Stimulated activated CD4-positive, alpha-beta T cell treated with anti-CD3 and anti-CD28 coated beads, TNF-alpha, amount 100 ng/mL, for 24 hours (primary cell): ENCODE measurements around the gene DPH6.
"Not testable (repeated sequence)": the region's sequence is repeated elsewhere in the genome, so short reads cannot be mapped to it uniquely, and the experiment has no call there.

Source experiments
- DNase-seq, 3 experiments: peaks; one replicate each; pipeline ENCODE4 v3.0.0-alpha.2; 2020; ENCODE audit warnings: low read depth in 3 of 3

Gene DPH6

DNA sequence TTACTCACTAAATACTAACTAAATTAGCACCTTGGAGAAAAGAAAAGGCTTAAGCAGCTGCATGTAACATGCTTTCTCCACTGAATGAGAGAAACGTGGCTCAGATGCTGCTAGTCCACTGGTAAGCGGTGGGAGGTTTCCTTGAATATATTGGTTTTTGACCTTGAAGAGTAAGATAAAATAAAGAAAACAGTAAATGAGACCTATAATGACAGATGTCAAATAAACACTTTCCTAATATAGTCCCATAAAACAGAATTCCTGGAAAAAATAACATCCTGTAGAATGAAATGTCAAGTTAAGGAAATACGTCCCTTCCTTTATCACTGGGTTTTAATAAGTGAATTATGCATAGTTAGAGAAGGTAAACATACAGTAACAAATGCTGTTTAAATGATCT, 215.0 kb downstream of the DPH6 start:
- no peak for DNase-seq

DNA sequence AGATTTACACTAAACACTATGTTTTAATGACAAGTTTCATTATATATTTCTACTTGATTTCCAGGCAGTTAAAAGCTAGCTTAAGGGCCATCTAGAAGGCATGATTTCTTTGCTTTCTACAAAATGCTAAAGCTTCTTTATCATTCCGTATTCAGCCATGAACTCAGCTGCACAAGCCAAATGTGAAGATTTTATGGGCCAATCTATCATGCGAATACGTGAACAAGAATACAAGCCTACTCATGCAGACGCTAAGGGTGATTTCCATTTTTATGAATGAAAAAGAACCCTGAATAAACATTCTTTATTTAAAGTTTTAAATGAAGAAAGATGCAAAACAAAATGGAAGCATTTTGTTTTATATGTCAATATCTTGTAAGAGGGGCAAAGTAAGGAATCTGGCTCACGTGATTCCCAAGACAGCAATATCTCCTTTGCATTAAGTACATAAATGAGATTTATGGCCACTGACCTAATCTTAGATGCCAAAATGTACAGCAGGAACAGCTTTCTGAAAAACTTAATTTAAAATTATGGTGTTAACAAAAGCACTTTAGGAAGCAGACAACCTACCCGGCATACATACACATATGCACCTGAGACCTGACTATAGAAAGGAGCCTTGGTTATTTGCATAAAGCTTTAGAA, 215.8 kb downstream of the DPH6 start:
- no peak for DNase-seq

DNA sequence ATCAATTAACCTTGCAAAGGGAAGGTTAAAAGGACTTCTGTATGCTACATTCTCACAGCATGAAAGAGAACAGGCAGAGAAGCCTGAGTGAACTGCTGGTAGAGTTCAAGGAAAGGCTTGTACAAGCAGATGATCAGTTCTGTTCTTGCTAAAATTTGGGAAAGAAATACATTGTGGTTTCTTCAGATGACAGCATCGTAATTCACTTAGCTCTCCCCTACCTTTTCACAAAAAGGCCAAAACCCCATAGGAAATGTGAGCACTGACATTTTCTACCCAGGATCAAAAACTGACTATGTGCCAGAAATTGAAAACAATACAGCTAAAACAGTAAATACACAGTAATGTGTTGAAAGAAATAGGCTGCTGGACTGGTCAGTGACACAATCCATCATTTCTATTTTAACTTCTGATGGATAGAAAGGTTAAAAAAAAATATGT, 216.4 kb downstream of the DPH6 start:
- no peak for DNase-seq

DNA sequence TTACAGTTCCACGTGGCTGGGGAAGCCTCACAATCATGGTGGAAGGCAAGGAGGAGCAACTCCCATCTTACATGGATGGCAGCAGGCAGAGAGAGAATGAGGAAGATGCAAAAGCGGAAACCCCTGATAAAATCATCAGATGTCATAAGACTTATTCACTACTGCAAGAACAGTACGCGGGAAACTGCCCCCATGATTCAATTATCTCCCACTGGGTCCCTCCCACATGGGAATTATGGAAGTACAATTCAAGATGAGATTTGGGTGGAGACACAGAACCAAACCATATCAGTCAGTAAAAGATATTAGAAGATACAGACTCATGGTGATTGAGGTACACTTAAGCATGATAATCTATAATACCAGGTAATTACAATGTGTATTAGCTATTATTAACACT, 217.1 kb downstream of the DPH6 start:
- not testable (repeated sequence) for DNase-seq

DNA sequence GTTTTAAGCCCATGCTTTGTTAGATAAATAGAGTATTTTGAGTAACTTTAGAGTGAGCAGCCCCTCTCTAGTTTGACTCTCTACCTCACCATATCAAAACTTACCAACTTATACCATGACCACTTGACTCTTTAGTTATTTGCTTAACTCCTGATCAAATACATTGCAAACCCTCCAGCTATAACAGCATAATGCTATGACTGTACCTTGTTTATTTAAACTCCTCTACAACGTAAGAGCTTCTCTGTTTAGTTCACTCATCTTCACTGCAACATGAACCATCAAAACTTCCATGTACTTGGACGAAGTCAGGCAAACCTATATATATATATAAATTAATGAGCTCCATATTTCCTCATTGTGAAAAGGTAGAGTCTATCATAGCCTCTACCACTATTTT, 218.2 kb downstream of the DPH6 start:
- no peak for DNase-seq

DNA sequence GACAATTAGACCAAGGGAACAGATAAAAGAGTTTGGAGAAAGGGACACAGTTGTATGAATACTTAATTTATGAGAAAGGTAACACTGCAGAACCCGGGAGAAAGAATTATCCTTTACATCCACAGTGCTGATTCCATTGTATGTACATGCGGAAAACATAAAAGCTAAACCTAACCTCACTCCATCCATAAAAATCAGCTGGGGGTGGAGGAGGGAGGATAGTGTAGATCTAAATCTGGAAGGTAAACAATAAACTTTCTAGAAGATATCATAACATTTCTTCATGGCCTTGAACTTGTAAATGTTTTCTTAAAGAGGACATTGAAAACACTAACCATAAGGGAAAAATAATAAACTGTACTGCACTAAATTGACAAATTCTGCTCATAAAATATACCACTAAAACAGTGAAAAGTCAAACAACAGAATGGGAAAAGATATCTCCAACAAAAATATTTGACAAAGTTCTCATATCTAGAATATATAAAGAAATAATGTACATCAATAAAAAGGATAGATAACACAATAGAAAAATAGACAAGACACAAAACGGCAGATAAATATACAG, 220.5 kb downstream of the DPH6 start:
- no peak for DNase-seq

DNA sequence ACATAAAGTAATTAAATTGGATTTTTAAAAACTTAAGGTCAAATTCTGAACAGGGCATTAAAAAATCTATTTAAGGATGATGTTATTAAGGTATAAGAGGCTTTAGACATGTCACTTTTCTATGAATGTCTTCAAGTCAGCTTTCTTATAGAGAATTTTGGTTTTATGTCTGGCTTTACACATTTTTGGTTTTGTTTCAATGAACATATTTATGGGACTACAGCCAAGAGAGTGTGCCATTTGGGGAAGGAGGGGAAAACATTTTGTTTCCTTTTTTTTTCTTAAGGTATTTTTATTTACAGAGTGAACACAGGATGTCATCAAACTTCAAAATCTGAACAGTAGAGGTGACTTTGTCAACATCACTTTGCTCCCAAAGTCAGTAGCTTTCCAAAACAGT, 222.8 kb downstream of the DPH6 start:
- DNase-seq: no peak

DNA sequence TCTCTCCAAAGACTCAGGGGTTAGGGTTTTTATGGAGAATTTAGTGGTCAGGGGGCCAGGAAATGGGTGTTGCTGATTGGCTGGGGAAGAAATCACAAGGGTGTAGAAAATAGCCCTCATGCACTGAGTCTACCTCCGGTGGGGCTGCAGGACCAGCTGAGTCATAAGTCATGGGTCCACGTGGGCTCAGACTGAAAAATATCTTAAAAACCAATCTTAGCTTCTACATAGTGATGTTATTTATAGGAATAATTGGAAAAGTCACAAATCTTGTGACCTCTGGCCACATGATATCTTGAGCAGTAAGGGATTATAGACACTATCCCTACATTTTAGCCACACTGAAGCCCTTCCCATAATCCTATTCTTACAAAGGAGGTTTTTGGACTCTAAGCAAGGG, 224.0 kb downstream of the DPH6 start:
- DNase-seq: no peak

DNA sequence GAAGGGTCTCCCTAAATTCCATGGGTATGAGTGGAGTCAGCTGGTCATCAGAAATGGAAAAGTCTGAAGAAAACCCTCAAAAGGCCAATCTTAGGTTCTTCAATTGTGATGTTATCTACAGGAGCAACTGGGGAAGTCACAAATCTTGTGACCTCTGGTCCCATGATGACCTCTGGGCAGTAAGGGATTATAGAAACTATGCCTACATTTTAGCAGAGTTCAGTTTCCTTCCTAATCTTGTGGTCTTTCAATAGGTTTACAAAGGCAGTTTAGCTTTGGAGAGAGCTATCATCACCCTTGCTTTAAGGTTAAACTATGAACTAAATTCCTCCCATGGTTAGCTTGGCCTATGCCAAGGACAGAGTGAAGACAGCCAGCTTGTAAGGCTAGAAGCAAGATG, 225.1 kb downstream of the DPH6 start:
- no peak for DNase-seq
